MM.1S (cell line): ENCODE measurements around the gene CABLES2.

ENCODE experiments used
- EZH2phosphoT487 ChIP-seq: fragments of 300-600 bp; sonication (generic); IDR thresholded peaks from 2 replicates; pipeline ENCODE4 v1.6.1; 2018; ENCODE audit warnings: antibody characterized with exemption, low read length
- TF ChIP-seq, protein P1 (sequence below): fragments of 300-600 bp; sonication (generic); IDR thresholded peaks from 2 replicates; pipeline ENCODE4 v1.5.1; 2016; ENCODE audit warnings: antibody characterized with exemption, low read length, mixed read lengths

DNA sequence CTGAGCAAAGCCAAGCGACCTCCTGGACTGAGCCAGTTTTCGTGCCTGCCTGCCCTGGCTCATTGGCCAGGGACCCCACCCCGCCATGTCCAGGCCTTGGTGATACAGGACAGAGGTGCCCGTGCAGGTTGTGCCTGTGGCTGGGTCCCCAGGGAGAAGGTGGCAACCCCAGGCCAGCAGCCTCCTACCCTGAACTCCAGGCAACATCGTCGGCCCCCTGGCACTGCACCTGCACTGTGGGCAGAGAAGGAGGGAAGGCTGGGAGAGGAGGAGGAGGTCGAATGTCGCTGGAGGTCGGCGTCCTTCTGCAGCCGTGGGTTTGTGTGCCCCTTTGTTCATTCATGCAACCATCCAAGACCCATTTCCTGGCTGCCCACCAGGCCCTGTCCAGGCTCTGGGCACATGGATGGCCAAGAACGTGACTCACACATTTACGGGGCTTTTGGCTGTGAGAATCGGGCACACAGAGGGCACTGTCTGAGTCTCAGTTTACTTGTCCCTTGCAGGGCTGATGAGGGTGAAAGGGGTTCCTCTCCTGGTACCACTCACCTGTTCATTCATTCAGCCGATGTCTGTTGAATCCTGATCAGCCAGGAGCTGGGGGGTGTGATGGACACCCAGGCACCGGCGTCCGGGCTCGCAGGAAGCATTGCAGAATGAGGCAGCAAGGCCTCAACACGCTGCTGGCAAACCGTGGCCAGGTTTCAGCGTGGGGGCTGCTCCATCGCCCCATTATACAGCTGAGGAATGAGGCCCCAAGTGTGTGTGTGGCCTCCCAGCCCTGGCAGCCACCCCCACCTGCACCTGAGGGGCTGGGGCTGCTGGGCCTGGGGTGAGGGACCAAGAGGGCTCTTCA is 22.6 kb upstream of the CABLES2 start:
- TF ChIP-seq, protein P1, sequence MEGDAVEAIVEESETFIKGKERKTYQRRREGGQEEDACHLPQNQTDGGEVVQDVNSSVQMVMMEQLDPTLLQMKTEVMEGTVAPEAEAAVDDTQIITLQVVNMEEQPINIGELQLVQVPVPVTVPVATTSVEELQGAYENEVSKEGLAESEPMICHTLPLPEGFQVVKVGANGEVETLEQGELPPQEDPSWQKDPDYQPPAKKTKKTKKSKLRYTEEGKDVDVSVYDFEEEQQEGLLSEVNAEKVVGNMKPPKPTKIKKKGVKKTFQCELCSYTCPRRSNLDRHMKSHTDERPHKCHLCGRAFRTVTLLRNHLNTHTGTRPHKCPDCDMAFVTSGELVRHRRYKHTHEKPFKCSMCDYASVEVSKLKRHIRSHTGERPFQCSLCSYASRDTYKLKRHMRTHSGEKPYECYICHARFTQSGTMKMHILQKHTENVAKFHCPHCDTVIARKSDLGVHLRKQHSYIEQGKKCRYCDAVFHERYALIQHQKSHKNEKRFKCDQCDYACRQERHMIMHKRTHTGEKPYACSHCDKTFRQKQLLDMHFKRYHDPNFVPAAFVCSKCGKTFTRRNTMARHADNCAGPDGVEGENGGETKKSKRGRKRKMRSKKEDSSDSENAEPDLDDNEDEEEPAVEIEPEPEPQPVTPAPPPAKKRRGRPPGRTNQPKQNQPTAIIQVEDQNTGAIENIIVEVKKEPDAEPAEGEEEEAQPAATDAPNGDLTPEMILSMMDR: no peak
- no peak for TF ChIP-seq EZH2phosphoT487
